Measurements from ENCODE around the gene UCN.
"Not testable (repeated sequence)": the region's sequence is repeated elsewhere in the genome, so short reads cannot be mapped to it uniquely, and the experiment has no call there.

The UCN gene

DNA sequence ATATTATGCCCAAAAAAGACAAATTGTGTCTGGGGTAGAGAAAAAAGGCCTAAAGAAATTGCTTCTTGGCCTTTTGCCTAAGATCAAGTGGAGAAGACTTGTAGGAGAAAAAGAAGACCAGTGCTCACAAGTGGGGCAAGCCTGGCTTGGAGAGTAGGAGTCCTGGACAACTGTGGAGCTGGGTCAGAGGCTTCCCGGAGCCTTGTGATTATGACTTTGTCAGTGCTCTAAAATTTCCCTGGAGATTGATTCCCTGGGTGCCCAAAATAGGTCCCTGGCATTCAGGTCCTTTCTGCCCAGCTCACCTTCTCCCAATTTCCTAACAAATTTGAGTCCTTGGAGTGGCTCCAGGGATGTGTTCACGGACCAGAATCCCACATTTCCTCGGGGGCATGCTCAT is 26.8 kb downstream of the UCN start:
- no peak for TF ChIP-seq CTCF (conservative IDR thresholded peaks at IDR 0.05)
- no peak overlapping the region for H3K27ac ChIP-seq

- H3K27ac ChIP-seq, result no peak overlapping the region
- TF ChIP-seq CTCF (conservative IDR thresholded peaks at IDR 0.05), result no peak
Observed at GRCh38 chr2:27280826-27281225, 27.4 kb downstream of the UCN start.

DNA sequence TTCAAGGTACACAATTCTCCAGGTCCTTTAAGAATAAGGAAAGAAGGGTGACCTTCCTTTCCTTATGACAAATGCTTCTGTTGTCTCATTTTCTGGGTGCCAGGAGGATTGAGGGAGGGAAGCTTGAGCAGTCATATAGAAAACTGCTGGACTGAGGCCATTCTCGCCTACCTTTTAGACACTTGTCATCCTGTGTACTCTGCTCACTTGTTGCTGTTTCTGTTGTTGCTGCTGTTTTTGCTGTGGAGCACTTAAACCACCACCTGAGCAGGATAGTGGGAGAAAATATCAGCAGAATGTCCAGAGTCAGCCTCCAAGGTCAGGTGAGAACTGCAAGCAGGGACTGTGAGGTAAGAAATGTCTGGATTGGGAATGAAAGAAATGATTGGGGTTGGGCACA is 30.2 kb downstream of the UCN start:
- no peak for TF ChIP-seq CTCF (conservative IDR thresholded peaks at IDR 0.05)
- no peak overlapping the region for H3K27ac ChIP-seq

DNA sequence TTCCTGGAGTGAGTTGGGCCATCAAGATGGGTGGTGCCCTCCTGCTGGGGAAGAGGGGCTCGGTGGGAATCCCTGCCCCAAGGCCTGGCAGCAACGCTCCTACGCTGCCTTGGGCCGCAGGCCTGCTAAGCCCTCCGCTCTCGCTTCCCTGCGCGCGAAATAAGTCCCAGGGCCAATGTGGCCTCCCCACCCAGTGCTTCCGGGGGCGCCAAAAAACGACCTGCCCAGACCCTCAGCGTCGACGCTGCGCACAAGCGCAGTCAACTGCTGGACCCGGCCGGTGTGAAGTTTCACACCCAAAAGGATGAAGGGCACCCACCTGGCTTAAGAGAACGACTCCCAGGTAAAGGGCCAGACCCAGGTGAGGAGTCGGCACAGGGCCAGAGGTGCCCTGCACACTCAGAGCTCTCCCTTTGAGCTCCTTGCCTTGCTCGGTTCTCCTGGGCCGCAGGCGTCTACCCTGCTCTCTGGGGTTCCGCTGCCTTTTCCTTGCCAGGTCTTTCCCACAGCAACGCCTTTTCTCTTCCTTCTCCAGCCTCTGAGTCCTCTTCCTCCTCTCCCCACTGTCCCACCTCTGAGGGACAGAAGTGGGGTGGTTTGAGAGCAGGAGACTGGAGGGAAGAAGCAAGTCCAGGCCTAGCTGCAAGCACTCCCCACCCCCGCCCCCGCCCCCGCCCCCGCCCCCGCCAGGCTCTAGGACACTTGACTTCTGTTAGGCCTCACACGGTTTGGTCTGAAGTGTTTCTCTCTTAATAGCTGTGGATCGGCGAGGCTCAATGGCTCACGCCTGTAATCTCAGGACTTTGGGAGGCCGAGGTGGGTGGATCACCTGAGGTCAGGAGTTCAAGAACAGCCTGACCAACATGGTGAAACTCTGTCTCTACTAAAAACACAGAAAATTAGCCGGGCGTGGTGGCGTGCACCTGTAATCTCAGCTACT is 32.8 kb downstream of the UCN start, which contains the start of gene DNAJC5G:
DNAJC5G (plus strand) TSS at position 223 of the 940 bp plus-strand sequence. CDS start 1,296 bp downstream, outside the sequence.
- TF ChIP-seq CTCF (conservative IDR thresholded peaks at IDR 0.05), result no peak
- H3K27ac ChIP-seq, result no peak within 1 kb of the TSS

- not testable (repeated sequence) for H3K27ac ChIP-seq
Observed at GRCh38 chr2:27272537-27273522, 35.4 kb downstream of the UCN start.

- TF ChIP-seq CTCF (conservative IDR thresholded peaks at IDR 0.05), result no peak
- no peak overlapping the region for H3K27ac ChIP-seq
Observed at GRCh38 chr2:27271631-27272340, 36.5 kb downstream of the UCN start.

DNA sequence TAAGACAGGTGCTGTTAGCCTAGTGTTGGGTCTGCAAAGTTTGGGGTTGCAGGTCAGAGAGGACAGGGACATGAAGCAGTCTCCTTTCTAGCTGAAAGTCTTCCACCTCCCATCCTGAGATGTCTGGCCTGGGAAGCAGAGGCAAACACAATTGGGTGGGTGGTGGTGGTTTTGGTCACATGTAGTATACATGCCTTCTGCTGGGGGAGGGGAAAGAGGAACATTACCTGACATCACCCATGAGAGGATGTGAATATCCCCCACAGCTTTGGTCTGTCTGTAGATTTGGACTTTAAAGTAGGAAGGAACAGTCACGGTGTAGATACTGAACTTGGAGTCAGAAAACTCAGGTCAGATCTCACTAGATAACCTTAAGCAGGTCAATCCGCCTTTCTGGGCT is 37.6 kb downstream of the UCN start:
- H3K27ac ChIP-seq, result no peak overlapping the region
- no peak for TF ChIP-seq CTCF (conservative IDR thresholded peaks at IDR 0.05)
